HG02852 (cell line): ENCODE results near the gene REEP6.
"Not testable (repeated sequence)": the region's sequence is repeated elsewhere in the genome, so short reads cannot be mapped to it uniquely, and the experiment has no call there.

Experiments
- ATAC-seq: cut with Tn5 transposase; IDR thresholded peaks from one replicate; pipeline ENCODE4 v1.9.1; 2021; ENCODE audit warnings: mild to moderate bottlenecking, moderate library complexity; ENCODE audit not compliant: unreplicated experiment

Gene REEP6

GRCh38 chr19:1488282-1488601 lies 2.7 kb upstream of the REEP6 start:
- ATAC-seq: no peak

DNA sequence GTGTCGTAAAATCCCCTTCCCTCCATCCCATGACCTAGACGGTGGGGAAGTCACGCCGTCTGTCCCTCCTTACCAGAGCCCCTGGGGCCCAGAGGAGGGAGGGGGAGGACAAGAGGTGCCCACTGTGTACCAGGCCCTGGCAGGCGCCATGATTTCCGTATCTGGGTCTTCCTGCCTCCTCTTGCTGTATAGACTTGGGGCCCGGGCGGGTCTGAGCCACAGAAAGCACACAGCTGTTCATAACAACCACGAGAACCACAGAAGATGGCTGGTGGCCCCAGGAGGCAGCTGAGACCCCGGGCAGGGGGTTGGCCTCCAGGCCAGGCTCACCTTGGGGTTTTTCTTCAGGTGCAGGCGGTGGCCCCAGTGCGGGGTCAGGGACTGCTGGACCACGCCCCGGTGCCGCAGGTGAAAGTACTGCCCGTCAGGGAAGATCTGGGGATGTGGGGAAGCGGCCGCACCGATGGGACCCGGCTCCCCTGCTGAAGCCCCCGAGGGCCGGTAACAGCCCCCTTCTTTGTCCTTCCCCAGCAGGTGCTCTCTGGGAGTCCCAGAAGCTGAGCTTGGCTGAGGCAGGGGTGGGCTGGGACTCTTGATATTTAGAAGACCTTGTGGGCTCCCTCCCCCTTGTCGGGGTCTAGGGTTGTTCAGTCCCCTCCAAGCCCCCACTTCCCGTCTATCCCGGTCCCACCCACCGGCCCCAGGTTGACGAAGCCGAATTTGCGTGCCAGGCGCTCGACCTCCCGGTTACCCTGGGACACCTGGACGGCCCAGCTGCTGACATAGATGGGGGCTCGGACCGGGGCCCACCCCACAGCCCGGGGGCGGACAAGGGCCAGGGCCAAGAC lies 1.3 kb upstream of the REEP6 start:
- ATAC-seq: no peak

- peak; percentile 82 for ATAC-seq
These were observed 469 bp upstream of the REEP6 start, which contains the start of gene PCSK4 for GRCh38 chr19:1490311-1491113. TSS of gene PCSK4 (minus strand) at chr19:1490350. CDS start at chr19:1490346, 4 bp downstream.

- ATAC-seq: no peak
These were observed 829 bp downstream of the REEP6 start for GRCh38 chr19:1491849-1492170.

DNA sequence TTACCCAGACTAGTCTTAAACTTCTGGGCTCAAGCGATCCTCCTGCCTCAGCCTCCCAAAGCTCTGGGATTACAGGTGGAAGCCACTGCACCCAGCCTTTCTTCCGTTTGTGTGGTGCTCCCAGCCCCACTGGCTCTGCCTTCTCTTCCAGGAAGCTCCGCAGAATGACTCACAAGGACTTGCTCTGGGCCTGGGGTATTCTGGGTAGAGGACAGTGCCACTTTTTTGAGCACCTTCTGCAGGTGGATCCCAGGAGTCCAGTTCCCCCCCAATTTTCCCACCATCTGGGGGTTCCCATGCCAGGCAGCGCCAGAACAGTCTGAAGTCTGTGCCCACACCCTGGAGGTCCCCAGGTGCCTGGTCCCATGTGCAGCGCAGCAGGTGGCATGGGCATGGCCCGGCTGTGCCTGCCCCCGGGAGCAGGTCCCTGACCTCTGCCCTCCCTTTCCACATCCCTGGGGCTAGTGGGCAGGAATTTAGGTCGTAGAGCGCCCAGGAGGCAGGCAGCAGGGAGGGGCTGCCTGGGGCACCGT lies 1.6 kb downstream of the REEP6 start:
- no peak for ATAC-seq

GRCh38 chr19:1494115-1494815 lies 3.3 kb downstream of the REEP6 start:
- ATAC-seq: no peak

DNA sequence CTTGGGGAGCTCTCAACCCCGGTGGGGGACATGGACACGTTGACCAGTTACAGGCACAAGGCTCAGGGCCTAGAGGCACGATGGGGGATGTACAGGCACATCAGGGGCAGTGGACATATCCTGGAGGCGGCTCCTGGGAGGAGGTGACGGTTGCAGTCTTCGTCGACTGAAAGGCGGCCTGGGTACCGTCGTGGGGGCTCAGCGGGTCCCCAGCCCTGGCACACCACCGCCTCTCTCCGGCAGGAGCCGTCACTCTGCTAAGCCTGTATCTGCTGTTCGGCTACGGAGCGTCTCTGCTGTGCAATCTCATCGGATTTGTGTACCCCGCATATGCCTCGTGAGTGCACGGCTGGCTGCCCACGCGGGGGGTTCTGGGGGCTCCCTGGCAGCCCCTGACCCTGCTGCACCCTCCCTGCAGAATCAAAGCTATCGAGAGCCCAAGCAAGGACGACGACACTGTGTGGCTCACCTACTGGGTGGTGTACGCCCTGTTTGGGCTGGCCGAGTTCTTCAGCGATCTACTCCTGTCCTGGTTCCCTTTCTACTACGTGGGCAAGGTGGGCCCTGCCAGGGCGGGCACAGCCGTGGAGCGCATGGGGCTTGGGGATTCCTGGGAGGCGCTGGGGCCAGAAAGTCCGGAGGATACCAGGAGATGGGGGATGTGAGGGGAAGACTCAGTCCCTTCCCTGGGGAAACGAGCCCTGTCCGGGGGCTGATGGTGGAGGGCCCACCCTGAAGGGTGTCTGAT lies 4.2 kb downstream of the REEP6 start:
- ATAC-seq: no peak

- no peak for ATAC-seq
These were observed 5.1 kb downstream of the REEP6 start for GRCh38 chr19:1495799-1496713.

- no peak for ATAC-seq
These were observed 6.0 kb downstream of the REEP6 start for GRCh38 chr19:1496714-1497577.

DNA sequence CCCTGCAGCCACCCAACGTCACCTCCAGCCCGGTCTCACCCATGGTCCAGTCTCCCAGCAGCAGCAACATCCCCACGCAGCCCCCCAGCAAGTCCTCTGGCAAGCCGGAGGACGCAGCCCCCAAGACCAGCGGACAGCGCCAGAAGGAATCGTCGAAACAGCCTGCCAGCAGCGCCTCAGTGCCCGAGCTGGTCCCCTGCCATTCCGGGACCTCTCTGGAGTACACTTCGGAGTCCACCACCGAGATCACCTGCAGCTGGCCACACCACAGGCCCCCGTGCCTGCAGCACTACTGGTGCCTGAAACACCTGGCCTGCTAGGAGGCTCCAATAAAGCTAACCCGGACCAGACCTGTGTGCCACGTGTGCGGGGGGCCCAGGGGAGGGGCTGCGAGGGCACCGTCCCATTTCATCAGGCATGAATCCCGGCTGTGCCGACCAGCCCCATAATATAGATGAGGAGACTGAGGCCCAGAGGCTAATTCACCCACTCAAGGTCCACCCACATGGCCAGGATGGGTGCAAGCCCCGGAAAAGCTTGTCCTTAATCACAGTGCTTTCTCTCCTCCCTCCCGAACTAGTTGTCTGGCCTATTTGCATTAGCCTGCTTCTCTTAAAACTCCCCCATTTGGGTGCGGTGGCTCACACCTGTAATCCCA lies 6.7 kb downstream of the REEP6 start:
- no peak for ATAC-seq

GRCh38 chr19:1499231-1499630 lies 8.2 kb downstream of the REEP6 start:
- ATAC-seq: not testable (repeated sequence)

- ATAC-seq: no peak
These were observed 10.2 kb downstream of the REEP6 start for GRCh38 chr19:1501200-1501595.

- no peak for ATAC-seq
These were observed 11.6 kb downstream of the REEP6 start for GRCh38 chr19:1502433-1503088.

- ATAC-seq: no peak
These were observed 12.3 kb downstream of the REEP6 start for GRCh38 chr19:1503089-1503924.

DNA sequence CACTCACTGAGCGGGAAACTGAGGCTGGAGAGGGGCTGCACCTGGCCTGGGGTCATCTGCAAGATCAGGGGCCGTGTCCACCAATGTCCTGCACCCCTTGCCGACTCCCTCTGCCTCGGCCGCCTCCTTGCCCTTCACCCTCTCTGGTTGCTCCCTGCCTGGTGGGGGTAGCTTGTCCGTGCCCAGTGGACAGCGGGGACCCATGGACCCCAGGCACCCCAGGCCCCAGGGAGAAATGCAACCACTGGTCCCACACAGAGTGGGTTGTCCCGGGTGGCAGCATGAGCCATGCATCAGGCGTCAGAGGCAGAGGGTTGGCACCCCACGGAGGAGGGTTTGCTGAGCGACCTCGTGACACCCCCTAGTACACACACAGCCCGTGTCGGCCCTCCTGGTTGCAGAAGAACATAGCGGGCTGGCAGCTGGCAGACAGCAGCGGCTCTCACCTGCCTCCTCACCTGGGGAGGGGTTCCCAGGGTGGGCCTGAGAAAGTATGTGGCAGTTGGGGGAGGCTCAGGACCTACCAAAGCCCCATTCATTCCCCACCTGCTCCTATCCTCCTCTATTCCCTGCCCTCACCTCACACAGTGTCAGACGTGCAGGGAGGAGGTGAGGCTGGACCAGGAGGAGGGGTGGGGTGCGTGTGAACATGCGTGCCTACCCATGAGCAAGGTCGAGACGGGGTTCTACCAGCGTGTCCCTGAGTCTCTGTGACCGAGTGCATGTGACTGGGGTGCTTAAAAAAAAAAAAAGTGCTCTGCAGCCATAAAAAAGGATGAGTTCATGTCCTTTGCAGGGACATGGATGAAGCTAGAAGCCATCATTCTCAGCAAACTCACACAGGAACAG lies 13.2 kb downstream of the REEP6 start:
- ATAC-seq: no peak

DNA sequence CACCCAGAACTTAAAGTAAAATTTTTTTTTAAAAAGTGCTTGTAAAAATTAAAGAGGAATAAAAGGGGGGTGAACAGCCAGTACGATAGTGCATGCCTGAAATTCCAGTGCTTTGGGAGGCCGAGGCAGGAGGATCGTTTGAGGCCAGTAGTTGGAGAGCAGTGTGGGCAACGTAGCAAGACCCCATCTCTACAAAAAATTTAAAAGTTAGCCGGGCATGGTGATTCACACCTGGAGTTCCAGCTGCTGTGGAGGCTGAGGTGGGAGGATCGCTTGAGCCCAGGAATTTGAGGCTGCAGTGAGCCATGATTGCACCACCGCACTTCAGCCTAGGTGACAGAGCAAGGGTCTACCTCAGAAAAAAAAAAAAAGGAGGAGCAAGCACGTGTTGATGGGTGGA lies 14.0 kb downstream of the REEP6 start:
- ATAC-seq: no peak
